Liver (tissue), 9 donors: ENCODE measurements around the gene OPTC. TPM values are rescaled to one million over a fixed set of nuclear protein-coding genes. Genes with fewer than 3 reads are reported as not detected.
A peak's percentile ranks its signal among the peaks of the same experiment; 100 is the strongest.

Source experiments
- DNase-seq: peaks from one replicate; pipeline ENCODE4 v3.0.0-alpha.2; 2017; ENCODE audit warnings: low spot score
- H3K27ac ChIP-seq, 2 donors: one replicate each; pipeline ENCODE4 v1.7.0; 2013; ENCODE audit warnings: inconsistent platforms in 2 of 2, low read length in 2 of 2, control low read depth in 1 of 2, low read depth in 1 of 2, mild to moderate bottlenecking in 1 of 2
- H3K27me3 ChIP-seq, 4 donors: one replicate each; pipeline versions ENCODE4 v1.6.1 to v1.7.0; 2013; ENCODE audit warnings: low read length in 3 of 4, inconsistent platforms in 1 of 4, mild to moderate bottlenecking in 1 of 4, moderate library complexity in 1 of 4; ENCODE audit not compliant: control insufficient read depth in 4 of 4, insufficient read depth in 4 of 4
- H3K36me3 ChIP-seq, 4 donors: one replicate each; pipeline versions ENCODE4 v1.6.1 to v1.7.0; 2013; ENCODE audit warnings: low read length in 3 of 4, mild to moderate bottlenecking in 3 of 4, low read depth in 1 of 4, moderate library complexity in 1 of 4; ENCODE audit not compliant: control insufficient read depth in 4 of 4, insufficient read depth in 3 of 4
- H3K4me1 ChIP-seq, 4 donors: one replicate each; pipeline versions ENCODE4 v1.6.1 to v1.7.0; 2013; ENCODE audit warnings: low read length in 3 of 4, mild to moderate bottlenecking in 3 of 4, moderate library complexity in 1 of 4; ENCODE audit not compliant: control insufficient read depth in 4 of 4, insufficient read depth in 4 of 4
- H3K4me3 ChIP-seq, 3 donors: one replicate each; pipeline versions ENCODE4 v1.6.1 to v1.7.0; 2013; ENCODE audit warnings: low read length in 3 of 3, control low read depth in 1 of 3, low read depth in 1 of 3, mild to moderate bottlenecking in 1 of 3
- H3K9ac ChIP-seq, 2 donors: one replicate each; pipeline ENCODE4 v1.7.0; 2013; ENCODE audit warnings: low read length in 2 of 2, mild to moderate bottlenecking in 2 of 2, moderate library complexity in 2 of 2, control low read depth in 1 of 2, low read depth in 1 of 2
- H3K9me3 ChIP-seq, 4 donors: one replicate each; pipeline versions ENCODE4 v1.6.1 to v1.7.0; 2013; ENCODE audit warnings: low read length in 3 of 4; ENCODE audit not compliant: control insufficient read depth in 4 of 4
- CTCF ChIP-seq: fragments of 150-350 bp; IDR thresholded peaks from 2 replicates; pipeline ENCODE4 v1.5.1; 2017; ENCODE audit warnings: improper control_type of control experiment, low read depth, low read length; ENCODE audit not compliant: missing input control
- EGR1 ChIP-seq, 2 donors: IDR thresholded peaks; 2 replicates each; pipeline ENCODE4 v1.6.1; 2016 to 2018; ENCODE audit warnings: antibody characterized with exemption in 2 of 2, low read depth in 2 of 2
- FOXA1 ChIP-seq: IDR thresholded peaks from 2 replicates; pipeline ENCODE4 v1.6.1; 2016; ENCODE audit warnings: antibody characterized with exemption
- FOXA2 ChIP-seq: IDR thresholded peaks from 2 replicates; pipeline ENCODE4 v1.6.1; 2016; ENCODE audit warnings: antibody characterized with exemption
- GABPA ChIP-seq, 2 donors: IDR thresholded peaks in 1 of 2; conservative IDR thresholded peaks in 1 of 2; 2 replicates each; pipeline ENCODE4 v1.6.1; 2016; ENCODE audit warnings: antibody characterized with exemption in 2 of 2, mild to moderate bottlenecking in 1 of 2, moderate library complexity in 1 of 2
- HNF4A ChIP-seq, 2 donors: conservative IDR thresholded peaks; 2 replicates each; pipeline ENCODE4 v1.6.1; 2016; ENCODE audit warnings: antibody characterized with exemption in 2 of 2, mild to moderate bottlenecking in 2 of 2
- HNF4G ChIP-seq: IDR thresholded peaks from 2 replicates; pipeline ENCODE4 v1.6.1; 2016; ENCODE audit warnings: antibody characterized with exemption
- JUND ChIP-seq, 2 donors: IDR thresholded peaks; 2 replicates each; pipeline ENCODE4 v1.6.1; 2016; ENCODE audit warnings: antibody characterized with exemption in 2 of 2
- NR2F2 ChIP-seq: IDR thresholded peaks from 2 replicates; pipeline ENCODE4 v1.6.1; 2016; ENCODE audit warnings: antibody characterized with exemption
- RXRA ChIP-seq, 2 donors: IDR thresholded peaks; 2 replicates each; pipeline ENCODE4 v1.6.1; 2017 to 2018; ENCODE audit warnings: antibody characterized with exemption in 2 of 2, mild to moderate bottlenecking in 1 of 2
- TAF1 ChIP-seq: conservative IDR thresholded peaks from 2 replicates; pipeline ENCODE4 v1.6.1; 2016; ENCODE audit warnings: antibody characterized with exemption, mild to moderate bottlenecking
- YY1 ChIP-seq: IDR thresholded peaks from 2 replicates; pipeline ENCODE4 v1.6.1; 2016; ENCODE audit warnings: antibody characterized with exemption, mild to moderate bottlenecking
- WGBS: extraction: QIAGEN DNeasy Blood & Tissue Kit; methylation state at CpG from one replicate; pipeline ENCODE4 v1.1.7; 2013; 5-methylcytosine and 5-hydroxymethylcytosine counted together
- polyA plus RNA-seq, 2 donors: library from polyadenylated mRNA; stranded (reverse) in 1 of 2; unstranded in 1 of 2; fragments of 200-250 nt in 1 of 2; fragments of >200 nt in 1 of 2; fragmentation: Nextera tagmentation in 1 of 2; extraction: Ambion mirVana in 1 of 2; gene quantifications; one replicate each; pipeline versions ENCODE4 v1.2.1 to v1.2.3, GENCODE V29; 2013 to 2015
- total RNA-seq, 2 donors: library from RNA; depleted of rRNA; stranded (reverse); fragments of >200 nt; gene quantifications; one replicate each; pipeline ENCODE4 v1.2.3, GENCODE V29; 2014
- TF ChIP-seq, protein P1 (sequence below): IDR thresholded peaks from 2 replicates; pipeline ENCODE4 v1.6.1; 2016; ENCODE audit warnings: antibody characterized with exemption
- TF ChIP-seq, protein P2 (sequence below): IDR thresholded peaks from 2 replicates; pipeline ENCODE4 v1.6.1; 2016; ENCODE audit warnings: antibody characterized with exemption, mild to moderate bottlenecking
- TF ChIP-seq, protein P3 (sequence below): IDR thresholded peaks from 2 replicates; pipeline ENCODE4 v1.6.1; 2016; ENCODE audit warnings: antibody characterized with exemption
- TF ChIP-seq, protein P4 (sequence below): IDR thresholded peaks from 2 replicates; pipeline ENCODE4 v1.6.1; 2016; ENCODE audit warnings: antibody characterized with exemption
- donor health status: healthy.
- donor health status: healthy.
- donor health status: healthy.
- donor health status: healthy.
- donor health status: healthy.

OPTC gene
- total and polyA plus RNA-seq, 4 donors = not detected

- TF ChIP-seq GABPA (IDR thresholded peaks at IDR 0.05 in 1 of 2, conservative IDR thresholded peaks at IDR 0.05 in 1 of 2) (no peak), JUND (IDR thresholded peaks at IDR 0.05) (no peak), RXRA (IDR thresholded peaks at IDR 0.05) (no peak), FOXA2 (no peak), FOXA1 (no peak), YY1 (no peak), TAF1 (no peak)
- TF ChIP-seq, protein P1, sequence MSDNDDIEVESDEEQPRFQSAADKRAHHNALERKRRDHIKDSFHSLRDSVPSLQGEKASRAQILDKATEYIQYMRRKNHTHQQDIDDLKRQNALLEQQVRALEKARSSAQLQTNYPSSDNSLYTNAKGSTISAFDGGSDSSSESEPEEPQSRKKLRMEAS = no peak
- TF ChIP-seq, protein P2, sequence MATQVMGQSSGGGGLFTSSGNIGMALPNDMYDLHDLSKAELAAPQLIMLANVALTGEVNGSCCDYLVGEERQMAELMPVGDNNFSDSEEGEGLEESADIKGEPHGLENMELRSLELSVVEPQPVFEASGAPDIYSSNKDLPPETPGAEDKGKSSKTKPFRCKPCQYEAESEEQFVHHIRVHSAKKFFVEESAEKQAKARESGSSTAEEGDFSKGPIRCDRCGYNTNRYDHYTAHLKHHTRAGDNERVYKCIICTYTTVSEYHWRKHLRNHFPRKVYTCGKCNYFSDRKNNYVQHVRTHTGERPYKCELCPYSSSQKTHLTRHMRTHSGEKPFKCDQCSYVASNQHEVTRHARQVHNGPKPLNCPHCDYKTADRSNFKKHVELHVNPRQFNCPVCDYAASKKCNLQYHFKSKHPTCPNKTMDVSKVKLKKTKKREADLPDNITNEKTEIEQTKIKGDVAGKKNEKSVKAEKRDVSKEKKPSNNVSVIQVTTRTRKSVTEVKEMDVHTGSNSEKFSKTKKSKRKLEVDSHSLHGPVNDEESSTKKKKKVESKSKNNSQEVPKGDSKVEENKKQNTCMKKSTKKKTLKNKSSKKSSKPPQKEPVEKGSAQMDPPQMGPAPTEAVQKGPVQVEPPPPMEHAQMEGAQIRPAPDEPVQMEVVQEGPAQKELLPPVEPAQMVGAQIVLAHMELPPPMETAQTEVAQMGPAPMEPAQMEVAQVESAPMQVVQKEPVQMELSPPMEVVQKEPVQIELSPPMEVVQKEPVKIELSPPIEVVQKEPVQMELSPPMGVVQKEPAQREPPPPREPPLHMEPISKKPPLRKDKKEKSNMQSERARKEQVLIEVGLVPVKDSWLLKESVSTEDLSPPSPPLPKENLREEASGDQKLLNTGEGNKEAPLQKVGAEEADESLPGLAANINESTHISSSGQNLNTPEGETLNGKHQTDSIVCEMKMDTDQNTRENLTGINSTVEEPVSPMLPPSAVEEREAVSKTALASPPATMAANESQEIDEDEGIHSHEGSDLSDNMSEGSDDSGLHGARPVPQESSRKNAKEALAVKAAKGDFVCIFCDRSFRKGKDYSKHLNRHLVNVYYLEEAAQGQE = no peak
- TF ChIP-seq, protein P3, sequence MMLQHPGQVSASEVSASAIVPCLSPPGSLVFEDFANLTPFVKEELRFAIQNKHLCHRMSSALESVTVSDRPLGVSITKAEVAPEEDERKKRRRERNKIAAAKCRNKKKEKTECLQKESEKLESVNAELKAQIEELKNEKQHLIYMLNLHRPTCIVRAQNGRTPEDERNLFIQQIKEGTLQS = no peak
- TF ChIP-seq, protein P4, sequence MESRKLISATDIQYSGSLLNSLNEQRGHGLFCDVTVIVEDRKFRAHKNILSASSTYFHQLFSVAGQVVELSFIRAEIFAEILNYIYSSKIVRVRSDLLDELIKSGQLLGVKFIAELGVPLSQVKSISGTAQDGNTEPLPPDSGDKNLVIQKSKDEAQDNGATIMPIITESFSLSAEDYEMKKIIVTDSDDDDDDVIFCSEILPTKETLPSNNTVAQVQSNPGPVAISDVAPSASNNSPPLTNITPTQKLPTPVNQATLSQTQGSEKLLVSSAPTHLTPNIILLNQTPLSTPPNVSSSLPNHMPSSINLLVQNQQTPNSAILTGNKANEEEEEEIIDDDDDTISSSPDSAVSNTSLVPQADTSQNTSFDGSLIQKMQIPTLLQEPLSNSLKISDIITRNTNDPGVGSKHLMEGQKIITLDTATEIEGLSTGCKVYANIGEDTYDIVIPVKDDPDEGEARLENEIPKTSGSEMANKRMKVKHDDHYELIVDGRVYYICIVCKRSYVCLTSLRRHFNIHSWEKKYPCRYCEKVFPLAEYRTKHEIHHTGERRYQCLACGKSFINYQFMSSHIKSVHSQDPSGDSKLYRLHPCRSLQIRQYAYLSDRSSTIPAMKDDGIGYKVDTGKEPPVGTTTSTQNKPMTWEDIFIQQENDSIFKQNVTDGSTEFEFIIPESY = no peak
- Histone ChIP-seq H3K4me1 (no peaks in the 10 kb centered on the region), H3K36me3 (no peaks in the 10 kb centered on the region), H3K9me3 (no peaks in the 10 kb centered on the region), H3K27ac (peak overlapping the region in 1 of 2 donors; percentile 35), H3K9ac (no peak overlapping the region), H3K27me3 (peaks cover 0 to 3% (median 1%) of the 10 kb centered on the region in 4 donors), H3K4me3 (no peak overlapping the region)
- 76% methylated on average over 1 of the region's 1 CpG for WGBS
- DNase-seq = no peak
These were observed 12.8 kb upstream of the OPTC start for GRCh38 chr1:203481196-203481595.

GRCh38 chr1:203486618-203487370 is 7.2 kb upstream of the OPTC start:
- Histone ChIP-seq H3K9ac (no peak overlapping the region), H3K9me3 (no peaks in the 10 kb centered on the region), H3K27ac (peak overlapping the region in 1 of 2 donors; percentile 13), H3K4me3 (no peak overlapping the region), H3K36me3 (no peaks in the 10 kb centered on the region), H3K4me1 (peaks cover 0 to 5% (median 3%) of the 10 kb centered on the region in 4 donors), H3K27me3 (no peaks in the 10 kb centered on the region)
- WGBS = 87% methylated on average over 28 of the region's 28 CpGs
- no peak for DNase-seq
- TF ChIP-seq, protein P1 = no peak
- TF ChIP-seq NR2F2 = no peak
- TF ChIP-seq RXRA (IDR thresholded peaks at IDR 0.05) = no peak
- no peak for TF ChIP-seq FOXA1
- no peak for TF ChIP-seq YY1
- TF ChIP-seq HNF4G = no peak
- TF ChIP-seq TAF1 = no peak
- TF ChIP-seq GABPA (IDR thresholded peaks at IDR 0.05 in 1 of 2, conservative IDR thresholded peaks at IDR 0.05 in 1 of 2) = no peak
- no peak for TF ChIP-seq FOXA2
- TF ChIP-seq, protein P3 = no peak
- TF ChIP-seq CTCF = no peak
- TF ChIP-seq JUND (IDR thresholded peaks at IDR 0.05) = no peak
- TF ChIP-seq EGR1 (IDR thresholded peaks at IDR 0.05; ENCODE audit: low read depth in 2 of 2) = no peak
- no peak for TF ChIP-seq HNF4A (conservative IDR thresholded peaks at IDR 0.05)
